ENCODE measurements around the gene BABAM1.
A peak's percentile ranks its signal among the peaks of the same experiment; 100 is the strongest.

Gene BABAM1

DNA sequence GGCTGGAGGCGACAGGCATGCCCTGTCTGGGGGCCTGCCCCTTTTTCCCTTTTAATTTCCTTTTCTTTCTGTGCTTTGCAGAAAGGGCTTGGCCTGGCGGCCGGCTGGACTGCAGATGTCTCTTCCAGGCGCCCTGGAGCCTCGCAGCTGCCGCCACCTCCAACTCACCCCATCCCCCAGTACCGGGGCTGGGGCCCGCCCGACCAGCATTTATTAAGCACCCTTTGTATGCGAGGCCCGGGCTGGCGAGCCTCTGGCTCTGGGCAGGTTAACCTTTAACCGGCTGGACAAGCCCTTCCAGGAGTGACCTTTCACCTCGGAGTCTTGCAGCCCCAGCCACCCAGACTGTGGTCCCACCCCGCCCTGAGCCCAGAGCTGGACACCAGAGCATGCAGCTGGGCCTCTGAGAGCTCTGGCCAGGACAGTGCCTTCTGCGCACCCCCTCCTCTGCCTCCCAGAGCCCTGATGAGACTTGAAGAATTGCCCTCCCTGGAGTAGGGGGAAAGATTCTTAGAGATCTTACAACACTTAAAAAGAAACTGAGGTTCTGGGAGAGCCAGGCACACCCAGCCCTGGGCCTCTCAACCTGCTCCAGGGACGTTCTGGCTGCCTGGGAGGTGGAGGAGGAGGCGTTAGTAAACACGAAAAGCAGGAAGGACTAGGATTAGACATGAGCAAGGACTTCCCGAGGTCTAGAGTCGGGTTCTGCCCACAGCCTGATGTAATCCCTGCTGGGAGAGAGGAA lies 20.4 kb upstream of the BABAM1 start:
- no peak for DNase-seq (ENCODE audit: low read depth, low spot score)
- Histone ChIP-seq H3K36me3 (ENCODE audit: insufficient read depth, low read length) (no peaks in the 10 kb centered on the region), H3K9me3 (ENCODE audit: low read depth, low read length) (no peaks in the 10 kb centered on the region), H3K4me3 (peak overlapping the region; percentile 81), H3K9ac (ENCODE audit: insufficient read length) (peak overlapping the region; percentile 71), H3K27ac (no peak overlapping the region)
- TF ChIP-seq POLR2AphosphoS5 (IDR thresholded peaks at IDR 0.05; ENCODE audit: borderline replicate concordance, low read depth, low read length) (no peak), FOXP2 (optimal IDR thresholded peaks at IDR 0.05; ENCODE audit: control extremely low read depth, extremely low read length, insufficient read depth) (no peak), EZH2 (IDR thresholded peaks at IDR 0.05) (no peak)

DNA sequence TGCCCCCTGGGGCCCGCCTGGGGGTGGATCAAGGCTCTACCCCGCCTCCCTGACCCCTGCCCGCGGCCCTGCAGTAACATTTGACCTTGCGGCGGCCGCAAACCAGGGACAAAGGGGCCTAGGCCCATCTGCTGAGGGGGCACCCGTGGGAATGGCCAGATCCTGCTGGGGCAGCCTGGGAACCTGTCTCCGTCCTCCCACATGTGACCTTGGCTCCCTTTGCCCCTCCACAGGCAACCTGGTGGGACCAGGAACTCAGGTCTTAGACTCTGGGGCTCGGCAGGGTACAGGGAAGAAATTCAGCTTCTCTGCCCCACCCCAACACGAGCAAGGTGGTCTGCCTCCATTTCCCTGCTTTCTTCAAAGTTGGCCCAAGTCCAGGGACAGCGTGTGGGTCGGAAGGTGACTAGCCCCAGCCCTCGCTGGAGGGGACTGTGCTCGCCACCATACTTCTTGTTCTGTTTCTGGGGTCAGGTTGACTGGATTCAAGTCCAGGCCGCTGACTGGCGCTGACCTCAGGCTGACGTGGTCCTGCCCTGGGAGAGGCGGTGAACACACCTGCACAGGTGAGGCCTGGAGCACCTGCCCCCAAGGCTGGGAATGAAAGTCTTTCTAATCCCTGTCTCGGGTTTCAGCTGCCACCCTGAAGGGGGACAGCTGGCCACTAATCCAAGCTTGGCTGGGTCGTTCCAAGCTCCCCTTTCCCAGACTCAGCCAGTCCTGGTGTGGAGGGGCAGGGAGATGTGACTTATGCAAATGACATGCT lies 19.0 kb upstream of the BABAM1 start:
- Histone ChIP-seq H3K4me3 (no peak overlapping the region), H3K9ac (ENCODE audit: insufficient read length) (no peak overlapping the region), H3K36me3 (ENCODE audit: insufficient read depth, low read length) (no peaks in the 10 kb centered on the region), H3K9me3 (ENCODE audit: low read depth, low read length) (no peaks in the 10 kb centered on the region), H3K27ac (no peak overlapping the region)
- TF ChIP-seq EZH2 (IDR thresholded peaks at IDR 0.05) (no peak), FOXP2 (optimal IDR thresholded peaks at IDR 0.05; ENCODE audit: control extremely low read depth, extremely low read length, insufficient read depth) (no peak), POLR2AphosphoS5 (IDR thresholded peaks at IDR 0.05; ENCODE audit: borderline replicate concordance, low read depth, low read length) (no peak)
- DNase-seq (ENCODE audit: low read depth, low spot score), result no peak

DNA sequence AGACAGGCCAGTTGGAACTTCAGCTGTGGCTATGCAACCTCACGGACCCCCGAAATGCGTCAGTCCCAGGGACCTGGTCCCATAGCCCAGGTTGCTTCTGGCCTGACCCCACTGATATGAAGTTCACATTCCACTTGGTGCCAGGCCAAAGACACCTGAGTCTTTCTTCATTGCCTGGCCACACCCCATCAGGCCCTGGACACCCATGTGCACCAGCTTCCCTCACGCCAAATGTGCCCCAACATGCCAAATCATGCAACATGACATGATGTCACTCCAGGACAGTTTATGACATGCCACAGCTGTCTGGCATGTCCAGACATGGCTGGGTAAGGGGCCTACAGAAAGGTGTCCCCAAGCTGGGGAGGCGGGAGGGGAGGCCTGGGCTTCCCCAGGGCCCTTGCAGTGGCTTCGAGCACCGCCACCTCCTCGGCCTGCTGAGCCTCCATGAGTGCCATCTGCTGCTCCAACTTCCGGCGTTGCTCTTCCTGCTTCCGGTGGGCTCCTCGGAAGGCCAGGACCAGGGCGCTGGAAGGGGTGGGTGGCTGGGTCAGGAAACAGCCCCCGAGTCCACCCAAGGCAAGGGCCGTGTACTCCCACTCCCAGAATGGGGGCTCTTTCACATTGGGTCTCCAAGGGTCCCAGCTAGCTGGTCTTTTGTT lies 17.2 kb upstream of the BABAM1 start:
- Histone ChIP-seq H3K4me3 (no peak overlapping the region), H3K9ac (ENCODE audit: insufficient read length) (no peak overlapping the region), H3K36me3 (ENCODE audit: insufficient read depth, low read length) (no peaks in the 10 kb centered on the region), H3K27ac (no peak overlapping the region), H3K9me3 (ENCODE audit: low read depth, low read length) (no peaks in the 10 kb centered on the region)
- no peak for DNase-seq (ENCODE audit: low read depth, low spot score)
- no peak for TF ChIP-seq FOXP2 (optimal IDR thresholded peaks at IDR 0.05; ENCODE audit: control extremely low read depth, extremely low read length, insufficient read depth)
- no peak for TF ChIP-seq EZH2 (IDR thresholded peaks at IDR 0.05)
- TF ChIP-seq POLR2AphosphoS5 (IDR thresholded peaks at IDR 0.05; ENCODE audit: borderline replicate concordance, low read depth, low read length), result no peak

DNA sequence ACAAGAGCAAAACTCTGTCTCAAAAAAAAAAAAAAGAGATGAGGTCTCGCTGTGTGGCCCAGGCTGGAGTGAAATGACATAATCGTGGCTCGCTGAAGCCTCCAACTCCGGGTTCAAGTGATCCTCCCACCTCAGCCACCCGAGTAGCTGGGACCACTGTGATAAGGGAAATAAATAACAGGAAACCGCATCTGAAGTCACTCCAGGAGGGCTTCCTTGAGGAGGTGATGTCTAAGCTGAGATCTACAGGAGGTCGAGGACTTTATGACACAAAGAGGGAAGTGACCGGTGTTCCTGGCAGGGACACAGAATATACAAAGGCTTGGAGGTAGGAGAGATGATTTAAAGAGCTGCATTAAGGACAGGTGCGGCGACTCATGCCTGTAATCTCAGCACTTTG lies 12.6 kb upstream of the BABAM1 start:
- Histone ChIP-seq H3K4me3 (no peak overlapping the region), H3K9me3 (ENCODE audit: low read depth, low read length) (no peaks in the 10 kb centered on the region), H3K9ac (ENCODE audit: insufficient read length) (no peak overlapping the region), H3K27ac (no peak overlapping the region), H3K36me3 (ENCODE audit: insufficient read depth, low read length) (no peaks in the 10 kb centered on the region)
- TF ChIP-seq FOXP2 (optimal IDR thresholded peaks at IDR 0.05; ENCODE audit: control extremely low read depth, extremely low read length, insufficient read depth) (no peak), POLR2AphosphoS5 (IDR thresholded peaks at IDR 0.05; ENCODE audit: borderline replicate concordance, low read depth, low read length) (no peak), EZH2 (IDR thresholded peaks at IDR 0.05) (no peak)
- no peak for DNase-seq (ENCODE audit: low read depth, low spot score)

DNA sequence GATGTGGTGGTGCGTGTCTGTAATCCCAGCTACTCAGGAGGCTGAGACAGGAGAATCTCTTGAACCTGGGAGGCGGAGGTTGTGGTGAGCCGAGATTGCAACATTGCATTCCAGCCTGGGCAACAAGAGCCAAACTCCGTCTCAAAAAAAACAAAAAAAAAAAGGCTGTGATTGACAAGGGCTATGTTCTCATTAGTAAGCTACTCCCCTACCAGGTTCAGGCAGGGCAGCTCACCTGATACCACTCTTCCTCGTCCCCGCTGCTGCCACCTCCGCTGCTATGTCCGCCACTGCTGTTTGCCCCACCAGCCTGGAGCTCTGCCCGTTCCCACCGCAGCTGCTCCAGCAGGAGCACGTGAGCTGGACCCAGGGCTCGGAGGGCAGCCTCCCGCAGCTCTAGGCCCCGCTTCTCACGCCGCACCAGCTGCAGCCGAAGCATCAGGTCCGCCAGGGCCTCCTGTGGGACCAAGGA lies 12.1 kb upstream of the BABAM1 start:
- DNase-seq (ENCODE audit: low read depth, low spot score), result no peak
- H3K9me3 ChIP-seq (ENCODE audit: low read depth, low read length), result no peaks in the 10 kb centered on the region
- TF ChIP-seq EZH2 (IDR thresholded peaks at IDR 0.05), result no peak
- no peak for TF ChIP-seq FOXP2 (optimal IDR thresholded peaks at IDR 0.05; ENCODE audit: control extremely low read depth, extremely low read length, insufficient read depth)
- no peak for TF ChIP-seq POLR2AphosphoS5 (IDR thresholded peaks at IDR 0.05; ENCODE audit: borderline replicate concordance, low read depth, low read length)
- H3K9ac ChIP-seq (ENCODE audit: insufficient read length), result no peak overlapping the region
- H3K36me3 ChIP-seq (ENCODE audit: insufficient read depth, low read length), result no peaks in the 10 kb centered on the region
- no peak overlapping the region for H3K27ac ChIP-seq
- H3K4me3 ChIP-seq, result no peak overlapping the region

DNA sequence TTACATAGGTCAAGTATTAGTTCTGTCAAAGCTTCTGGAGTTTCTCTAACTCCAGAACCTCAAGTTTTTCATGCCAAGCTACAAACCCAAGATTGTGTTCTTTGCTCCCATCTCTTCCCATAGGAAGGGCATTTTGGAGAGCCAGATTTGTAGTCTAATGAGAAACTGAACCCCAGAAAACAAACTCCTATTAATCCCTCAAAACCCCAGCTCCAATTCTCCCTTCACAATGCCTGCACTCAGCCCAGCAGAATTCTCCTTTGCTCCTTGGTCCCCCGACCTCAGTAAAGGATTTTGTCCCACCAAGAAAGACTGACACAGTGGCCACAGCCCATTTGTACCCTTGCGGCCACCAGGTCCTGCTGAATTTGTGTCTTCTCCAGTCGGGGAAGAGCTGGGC lies 11.1 kb upstream of the BABAM1 start:
- TF ChIP-seq EZH2 (IDR thresholded peaks at IDR 0.05) (no peak), POLR2AphosphoS5 (IDR thresholded peaks at IDR 0.05; ENCODE audit: borderline replicate concordance, low read depth, low read length) (no peak), FOXP2 (optimal IDR thresholded peaks at IDR 0.05; ENCODE audit: control extremely low read depth, extremely low read length, insufficient read depth) (no peak)
- Histone ChIP-seq H3K36me3 (ENCODE audit: insufficient read depth, low read length) (no peaks in the 10 kb centered on the region), H3K9ac (ENCODE audit: insufficient read length) (no peak overlapping the region), H3K27ac (no peak overlapping the region), H3K9me3 (ENCODE audit: low read depth, low read length) (no peaks in the 10 kb centered on the region), H3K4me3 (no peak overlapping the region)
- DNase-seq (ENCODE audit: low read depth, low spot score), result no peak

DNA sequence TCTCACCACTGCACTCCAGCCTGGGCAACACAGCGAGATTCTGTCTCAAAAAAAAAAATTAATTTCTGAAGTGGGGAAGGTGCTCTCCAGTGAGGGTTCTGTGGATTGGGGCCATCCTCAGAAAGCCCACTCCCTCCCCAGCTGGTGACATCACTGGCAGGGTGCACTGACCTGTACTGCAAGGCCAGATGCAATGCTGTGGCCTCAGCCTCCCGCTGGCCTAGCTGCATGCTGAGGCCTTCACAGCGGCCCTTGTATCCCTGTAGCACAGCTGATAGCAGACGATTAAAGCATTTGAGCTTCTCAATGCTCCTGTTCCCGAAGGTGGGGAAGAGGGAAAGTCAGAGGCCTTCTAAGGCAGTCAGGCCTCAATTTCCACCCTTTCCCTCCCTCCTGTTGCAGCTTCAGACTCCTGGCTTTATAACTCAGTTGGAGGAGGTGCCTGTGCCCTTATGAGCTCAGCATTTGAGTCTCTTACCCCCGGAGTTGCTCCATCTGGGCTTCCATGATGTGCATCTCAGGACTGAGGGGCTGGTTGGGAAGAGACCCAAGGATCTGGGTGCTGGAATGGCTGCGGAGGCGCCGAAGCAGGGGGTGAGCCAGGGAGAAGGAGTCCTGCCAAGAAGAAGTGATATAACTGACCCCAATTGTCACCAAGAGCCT lies 8.0 kb upstream of the BABAM1 start:
- no peak overlapping the region for H3K4me3 ChIP-seq
- H3K9me3 ChIP-seq (ENCODE audit: low read depth, low read length), result no peaks in the 10 kb centered on the region
- H3K27ac ChIP-seq, result no peak overlapping the region
- no peak for TF ChIP-seq EZH2 (IDR thresholded peaks at IDR 0.05)
- H3K36me3 ChIP-seq (ENCODE audit: insufficient read depth, low read length), result no peaks in the 10 kb centered on the region
- H3K9ac ChIP-seq (ENCODE audit: insufficient read length), result no peak overlapping the region
- no peak for DNase-seq (ENCODE audit: low read depth, low spot score)

DNA sequence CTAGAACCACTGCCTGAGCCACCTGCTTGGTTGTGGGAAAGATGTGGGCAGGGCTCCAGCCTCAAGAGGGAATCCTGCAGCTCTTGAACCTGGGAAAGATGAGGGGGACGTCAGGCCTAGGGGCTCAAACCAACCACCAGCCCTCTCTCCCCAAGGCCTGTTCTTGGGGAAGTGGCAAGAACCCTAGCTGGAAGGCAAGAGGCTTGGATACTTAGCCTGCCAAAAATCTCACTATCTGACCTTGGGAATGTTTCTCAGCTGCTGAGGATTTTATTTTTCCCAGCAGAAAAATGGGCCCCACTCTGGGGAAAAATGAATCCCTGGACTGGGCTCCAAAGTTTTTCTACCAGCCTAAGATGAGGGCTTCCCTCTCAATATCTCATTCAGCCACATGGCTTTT lies 7.3 kb upstream of the BABAM1 start:
- Histone ChIP-seq H3K27ac (no peak overlapping the region), H3K9me3 (ENCODE audit: low read depth, low read length) (no peaks in the 10 kb centered on the region), H3K4me3 (no peak overlapping the region), H3K9ac (ENCODE audit: insufficient read length) (no peak overlapping the region), H3K36me3 (ENCODE audit: insufficient read depth, low read length) (no peaks in the 10 kb centered on the region)
- TF ChIP-seq EZH2 (IDR thresholded peaks at IDR 0.05), result no peak
- TF ChIP-seq POLR2AphosphoS5 (IDR thresholded peaks at IDR 0.05; ENCODE audit: borderline replicate concordance, low read depth, low read length), result no peak
- no peak for TF ChIP-seq FOXP2 (optimal IDR thresholded peaks at IDR 0.05; ENCODE audit: control extremely low read depth, extremely low read length, insufficient read depth)
- DNase-seq (ENCODE audit: low read depth, low spot score), result no peak
